Measurements from ENCODE around the gene MAP1LC3A.

The MAP1LC3A gene

GRCh38 chr20:34531608-34532265, 26.8 kb upstream of the MAP1LC3A start:
- TF ChIP-seq, protein P1, sequence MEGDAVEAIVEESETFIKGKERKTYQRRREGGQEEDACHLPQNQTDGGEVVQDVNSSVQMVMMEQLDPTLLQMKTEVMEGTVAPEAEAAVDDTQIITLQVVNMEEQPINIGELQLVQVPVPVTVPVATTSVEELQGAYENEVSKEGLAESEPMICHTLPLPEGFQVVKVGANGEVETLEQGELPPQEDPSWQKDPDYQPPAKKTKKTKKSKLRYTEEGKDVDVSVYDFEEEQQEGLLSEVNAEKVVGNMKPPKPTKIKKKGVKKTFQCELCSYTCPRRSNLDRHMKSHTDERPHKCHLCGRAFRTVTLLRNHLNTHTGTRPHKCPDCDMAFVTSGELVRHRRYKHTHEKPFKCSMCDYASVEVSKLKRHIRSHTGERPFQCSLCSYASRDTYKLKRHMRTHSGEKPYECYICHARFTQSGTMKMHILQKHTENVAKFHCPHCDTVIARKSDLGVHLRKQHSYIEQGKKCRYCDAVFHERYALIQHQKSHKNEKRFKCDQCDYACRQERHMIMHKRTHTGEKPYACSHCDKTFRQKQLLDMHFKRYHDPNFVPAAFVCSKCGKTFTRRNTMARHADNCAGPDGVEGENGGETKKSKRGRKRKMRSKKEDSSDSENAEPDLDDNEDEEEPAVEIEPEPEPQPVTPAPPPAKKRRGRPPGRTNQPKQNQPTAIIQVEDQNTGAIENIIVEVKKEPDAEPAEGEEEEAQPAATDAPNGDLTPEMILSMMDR (IDR thresholded peaks at IDR 0.05; ENCODE audit: low read depth, low read length): no peak
- H3K4me3 ChIP-seq (ENCODE audit: low read depth, low read length): no peak overlapping the region

DNA sequence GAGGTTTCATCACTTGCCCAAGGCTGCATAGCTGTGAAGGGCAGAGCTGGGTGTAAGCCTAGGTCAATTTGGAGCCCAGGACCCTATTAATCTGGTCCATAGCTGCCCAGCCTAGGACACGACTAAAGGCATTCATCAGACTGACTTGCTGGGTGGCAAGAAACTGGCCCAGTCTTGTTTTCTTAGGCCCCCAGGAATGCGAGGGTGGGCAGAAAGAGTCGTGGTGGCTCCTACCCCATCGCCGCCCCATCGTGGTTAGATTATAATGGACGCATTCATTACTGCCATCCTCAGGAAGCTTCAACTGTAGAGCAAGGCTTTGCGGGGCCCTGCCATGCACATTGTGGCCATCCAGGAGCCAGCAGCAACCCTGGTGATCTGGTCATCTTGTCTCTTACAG, 26.2 kb upstream of the MAP1LC3A start:
- TF ChIP-seq, protein P1 (IDR thresholded peaks at IDR 0.05; ENCODE audit: low read depth, low read length): no peak

DNA sequence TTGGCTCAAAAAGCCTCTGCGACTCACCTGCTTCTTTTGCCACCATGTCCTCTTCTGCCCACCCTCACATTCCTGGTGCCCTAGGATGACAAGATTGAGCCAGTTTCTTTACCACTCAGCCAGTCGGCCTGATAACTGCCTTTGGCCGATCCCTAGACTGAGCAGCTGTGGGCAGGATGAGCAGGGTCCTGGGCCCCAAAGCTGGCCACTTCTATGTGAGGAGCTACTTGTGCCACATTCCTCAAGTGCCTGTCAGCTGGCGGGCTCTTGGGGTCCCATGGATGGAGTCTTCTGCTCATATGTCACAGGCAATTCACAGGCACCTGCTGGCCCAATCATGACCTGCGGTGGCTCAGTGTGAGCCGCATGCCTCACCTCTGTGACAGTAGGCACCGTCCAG, 25.8 kb upstream of the MAP1LC3A start:
- TF ChIP-seq, protein P1 (IDR thresholded peaks at IDR 0.05; ENCODE audit: low read depth, low read length): no peak
- no peak overlapping the region for H3K4me3 ChIP-seq (ENCODE audit: low read depth, low read length)

More for the DNA sequence above, 26.2 kb upstream of the MAP1LC3A start:
- H3K4me3 ChIP-seq (ENCODE audit: low read depth, low read length): no peak overlapping the region

DNA sequence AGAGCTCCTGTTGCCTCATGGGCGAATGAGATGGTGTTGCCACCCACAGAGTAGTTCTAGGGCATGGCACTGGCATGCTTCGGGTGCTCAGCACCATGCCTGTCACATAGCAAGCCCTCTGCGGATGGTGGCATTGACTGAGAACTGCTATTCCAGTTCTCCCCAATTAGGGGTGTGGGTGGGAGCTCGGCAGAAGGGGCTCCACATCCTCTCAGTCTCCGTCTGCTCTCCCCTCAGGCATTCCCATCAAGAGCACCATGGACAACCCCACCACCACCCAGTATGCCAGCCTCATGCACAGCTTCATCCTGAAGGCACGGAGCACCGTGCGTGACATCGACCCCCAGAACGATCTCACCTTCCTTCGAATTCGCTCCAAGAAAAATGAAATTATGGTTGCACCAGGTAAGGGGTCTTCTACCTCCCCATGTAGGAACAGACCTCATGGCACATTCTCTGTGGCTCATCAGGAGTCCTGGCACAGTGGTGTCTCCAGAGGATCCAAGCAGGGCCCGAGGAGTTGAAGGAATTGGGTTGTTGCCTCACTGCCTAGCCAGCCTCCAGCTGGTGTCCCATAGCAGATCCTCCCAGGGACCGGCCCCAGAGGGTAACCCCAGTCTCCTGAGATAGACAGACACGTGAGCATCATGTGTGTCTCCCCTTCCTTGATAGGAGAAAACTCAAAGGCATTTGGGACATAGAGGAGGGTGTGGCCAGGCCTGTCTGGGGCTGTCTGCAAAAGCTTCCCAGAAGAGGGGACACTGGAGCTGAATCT, 23.9 kb upstream of the MAP1LC3A start:
- H3K4me3 ChIP-seq (ENCODE audit: low read depth, low read length): no peak overlapping the region
- TF ChIP-seq, protein P1 (IDR thresholded peaks at IDR 0.05; ENCODE audit: low read depth, low read length): no peak

- H3K4me3 ChIP-seq (ENCODE audit: low read depth, low read length): no peak overlapping the region
- TF ChIP-seq, protein P1 (IDR thresholded peaks at IDR 0.05; ENCODE audit: low read depth, low read length): no peak
Measured at GRCh38 chr20:34535301-34535840, 23.1 kb upstream of the MAP1LC3A start.

GRCh38 chr20:34535857-34536256, 22.7 kb upstream of the MAP1LC3A start:
- TF ChIP-seq, protein P1 (IDR thresholded peaks at IDR 0.05; ENCODE audit: low read depth, low read length): no peak
- no peak overlapping the region for H3K4me3 ChIP-seq (ENCODE audit: low read depth, low read length)
